ENCODE data around the gene NOS1AP.
"Not testable (repeated sequence)": the region's sequence is repeated elsewhere in the genome, so short reads cannot be mapped to it uniquely, and the experiment has no call there.

Gene NOS1AP

GRCh38 chr1:162151900-162152829, 82.7 kb downstream of the NOS1AP start:
- Mint-ChIP-seq H3K27ac (no peak overlapping the region), H3K27me3 (peaks cover 16% of the 10 kb centered on the region), H3K4me3 (no peak overlapping the region), H3K4me1 (no peaks in the 10 kb centered on the region), H3K9me3 (no peaks in the 10 kb centered on the region)
- no peak for DNase-seq
- ATAC-seq = peak; percentile 67

GRCh38 chr1:162153374-162153773, 83.9 kb downstream of the NOS1AP start:
- no peak for DNase-seq
- H3K4me1 Mint-ChIP-seq = no peaks in the 10 kb centered on the region
- H3K27me3 Mint-ChIP-seq = peaks cover 16% of the 10 kb centered on the region
- H3K9me3 Mint-ChIP-seq = no peaks in the 10 kb centered on the region
- H3K4me3 Mint-ChIP-seq = no peak overlapping the region
- ATAC-seq = no peak
- H3K27ac Mint-ChIP-seq = no peak overlapping the region

GRCh38 chr1:162157469-162157868, 88.0 kb downstream of the NOS1AP start:
- DNase-seq (no peak), ATAC-seq (no peak)
- peaks cover 9% of the 10 kb centered on the region for H3K27me3 Mint-ChIP-seq
- no peak overlapping the region for H3K27ac Mint-ChIP-seq
- no peak overlapping the region for H3K4me3 Mint-ChIP-seq
- no peaks in the 10 kb centered on the region for H3K4me1 Mint-ChIP-seq
- H3K9me3 Mint-ChIP-seq = no peaks in the 10 kb centered on the region

- Mint-ChIP-seq H3K9me3 (no peaks in the 10 kb centered on the region), H3K27ac (no peak overlapping the region), H3K4me1 (no peaks in the 10 kb centered on the region), H3K4me3 (no peak overlapping the region), H3K27me3 (peaks cover 20% of the 10 kb centered on the region)
- ATAC-seq = no peak
- no peak for DNase-seq
Measured at GRCh38 chr1:162158624-162159271, 89.3 kb downstream of the NOS1AP start.

- no peaks in the 10 kb centered on the region for H3K4me1 Mint-ChIP-seq
- ATAC-seq = no peak
- H3K4me3 Mint-ChIP-seq = no peak overlapping the region
- no peak for DNase-seq
- H3K27me3 Mint-ChIP-seq = peaks cover 21% of the 10 kb centered on the region
- no peaks in the 10 kb centered on the region for H3K9me3 Mint-ChIP-seq
- H3K27ac Mint-ChIP-seq = no peak overlapping the region
Measured at GRCh38 chr1:162159515-162159914, 90.0 kb downstream of the NOS1AP start.

- ATAC-seq (no peak), DNase-seq (no peak)
- Mint-ChIP-seq H3K9me3 (no peaks in the 10 kb centered on the region), H3K4me1 (no peaks in the 10 kb centered on the region), H3K27ac (no peak overlapping the region), H3K27me3 (peaks cover 35% of the 10 kb centered on the region), H3K4me3 (no peak overlapping the region)
Measured at GRCh38 chr1:162161916-162162550, 92.5 kb downstream of the NOS1AP start.

- H3K4me3 Mint-ChIP-seq = no peak overlapping the region
- peaks cover 40% of the 10 kb centered on the region for H3K27me3 Mint-ChIP-seq
- no peaks in the 10 kb centered on the region for H3K4me1 Mint-ChIP-seq
- no peak for DNase-seq
- H3K27ac Mint-ChIP-seq = no peak overlapping the region
- no peaks in the 10 kb centered on the region for H3K9me3 Mint-ChIP-seq
- no peak for ATAC-seq
Measured at GRCh38 chr1:162165528-162165927, 96.0 kb downstream of the NOS1AP start.

- no peak for ATAC-seq
Measured at GRCh38 chr1:162166917-162167615, 97.6 kb downstream of the NOS1AP start.

GRCh38 chr1:162168261-162168660, 98.8 kb downstream of the NOS1AP start:
- ATAC-seq (no peak), DNase-seq (no peak)
- Mint-ChIP-seq H3K9me3 (no peaks in the 10 kb centered on the region), H3K4me1 (no peaks in the 10 kb centered on the region), H3K4me3 (no peak overlapping the region), H3K27ac (no peak overlapping the region), H3K27me3 (peaks cover 25% of the 10 kb centered on the region)

More at GRCh38 chr1:162166917-162167615, 97.6 kb downstream of the NOS1AP start:
- peaks cover 32% of the 10 kb centered on the region for H3K27me3 Mint-ChIP-seq
- no peak overlapping the region for H3K4me3 Mint-ChIP-seq
- H3K4me1 Mint-ChIP-seq = no peaks in the 10 kb centered on the region
- no peak overlapping the region for H3K27ac Mint-ChIP-seq
- no peak for DNase-seq
- no peaks in the 10 kb centered on the region for H3K9me3 Mint-ChIP-seq

- H3K4me3 Mint-ChIP-seq = no peak overlapping the region
- no peaks in the 10 kb centered on the region for H3K9me3 Mint-ChIP-seq
- no peak overlapping the region for H3K27ac Mint-ChIP-seq
- no peak for DNase-seq
- peaks cover 20% of the 10 kb centered on the region for H3K27me3 Mint-ChIP-seq
- no peaks in the 10 kb centered on the region for H3K4me1 Mint-ChIP-seq
- ATAC-seq = no peak
Measured at GRCh38 chr1:162169031-162169790, 99.7 kb downstream of the NOS1AP start.

- no peak for DNase-seq
- Mint-ChIP-seq H3K27ac (no peak overlapping the region), H3K27me3 (peaks cover 22% of the 10 kb centered on the region), H3K9me3 (no peaks in the 10 kb centered on the region), H3K4me3 (no peak overlapping the region), H3K4me1 (no peaks in the 10 kb centered on the region)
- no peak for ATAC-seq
Measured at GRCh38 chr1:162171111-162171510, 101.6 kb downstream of the NOS1AP start.

- Mint-ChIP-seq H3K27ac (no peak overlapping the region), H3K4me3 (no peak overlapping the region), H3K9me3 (no peaks in the 10 kb centered on the region), H3K27me3 (peaks cover 9% of the 10 kb centered on the region), H3K4me1 (no peaks in the 10 kb centered on the region)
- DNase-seq (no peak), ATAC-seq (no peak)
Measured at GRCh38 chr1:162172311-162173102, 103.0 kb downstream of the NOS1AP start.

GRCh38 chr1:162173607-162174006, 104.1 kb downstream of the NOS1AP start:
- H3K9me3 Mint-ChIP-seq, H3K4me3 Mint-ChIP-seq, H3K4me1 Mint-ChIP-seq, H3K27me3 Mint-ChIP-seq, ATAC-seq, DNase-seq, H3K27ac Mint-ChIP-seq: not testable (repeated sequence)

- H3K27me3 Mint-ChIP-seq, H3K4me3 Mint-ChIP-seq, H3K27ac Mint-ChIP-seq, H3K4me1 Mint-ChIP-seq, H3K9me3 Mint-ChIP-seq, DNase-seq, ATAC-seq: not testable (repeated sequence)
Measured at GRCh38 chr1:162174027-162174426, 104.5 kb downstream of the NOS1AP start.
